ENCODE measurements around the gene GPC5.
A peak's percentile ranks its signal among the peaks of the same experiment; 100 is the strongest.
"Not testable (repeated sequence)": the region's sequence is repeated elsewhere in the genome, so short reads cannot be mapped to it uniquely, and the experiment has no call there.

GPC5 gene

DNA sequence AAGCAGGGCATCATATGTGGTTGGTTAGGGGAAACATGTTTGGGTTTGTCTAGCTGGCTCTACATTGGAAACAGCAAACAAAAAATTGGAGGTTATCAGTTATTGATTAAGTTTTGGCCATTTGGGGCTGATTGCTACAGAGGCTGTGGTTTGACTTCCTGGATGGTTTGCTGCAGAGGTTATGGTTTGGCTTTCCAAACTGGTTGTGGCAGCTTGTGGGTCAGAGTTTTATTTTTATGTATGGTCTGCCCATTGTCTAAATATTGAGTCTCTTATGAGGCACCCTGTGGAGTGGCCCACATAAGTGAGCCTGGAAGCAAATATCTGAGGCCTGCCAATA is 261.6 kb downstream of the GPC5 start:
- no peak for DNase-seq

DNA sequence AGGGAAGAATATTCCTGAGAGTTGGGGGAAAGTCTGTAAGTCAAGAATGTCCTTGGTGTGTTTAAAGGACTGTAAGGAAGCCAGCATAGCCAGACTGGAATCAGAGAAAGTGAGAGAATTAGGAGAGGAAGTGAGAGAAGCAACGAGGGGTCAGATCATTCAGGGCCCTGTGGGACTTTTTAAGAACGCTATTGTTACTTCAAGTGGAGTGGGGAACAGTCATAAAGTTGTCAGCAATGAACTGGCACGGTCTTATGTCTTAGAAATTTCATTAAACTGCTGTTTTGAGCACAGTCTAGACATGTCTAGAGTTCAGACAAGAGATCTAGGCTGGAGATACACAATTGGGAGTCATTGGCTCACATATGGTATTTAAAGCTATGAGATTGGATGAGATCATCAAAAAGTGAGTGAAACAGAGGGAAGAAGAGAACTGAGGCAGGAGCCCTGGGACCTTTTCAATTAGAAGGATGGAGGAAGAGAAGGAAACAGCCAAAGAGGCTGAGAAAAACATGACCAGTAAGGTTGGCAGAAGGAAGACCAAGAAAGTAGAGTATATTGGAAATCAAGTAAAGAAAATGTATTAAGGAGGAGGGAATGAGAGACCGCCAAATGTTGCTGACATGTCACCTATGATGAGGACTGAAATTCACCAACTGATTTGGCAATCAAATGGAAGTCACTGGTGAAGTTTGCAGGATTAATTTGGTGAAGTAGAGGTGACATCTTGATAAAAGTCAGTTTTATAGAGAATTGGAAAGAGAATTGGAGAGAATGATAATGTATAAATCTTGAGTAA is 263.5 kb downstream of the GPC5 start:
- DNase-seq: no peak

DNA sequence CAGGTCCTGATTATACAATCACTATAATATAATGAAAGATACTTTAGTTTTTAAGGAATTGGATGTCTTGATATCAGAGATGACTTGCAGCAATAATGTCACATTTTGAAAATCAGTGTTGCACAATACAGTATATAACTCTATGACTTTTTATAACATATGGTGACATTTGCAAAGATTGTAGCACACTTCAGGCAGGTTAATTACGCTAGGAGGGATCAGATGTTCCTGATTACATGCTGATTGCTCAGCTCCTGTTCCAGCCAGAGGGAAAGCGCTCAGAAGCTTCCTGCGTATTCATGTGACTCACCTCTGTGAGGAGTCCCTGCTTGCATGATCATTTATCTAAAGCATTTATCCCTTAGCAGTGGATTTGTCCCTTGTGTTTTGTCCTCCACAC is 265.6 kb downstream of the GPC5 start:
- DNase-seq: no peak

DNA sequence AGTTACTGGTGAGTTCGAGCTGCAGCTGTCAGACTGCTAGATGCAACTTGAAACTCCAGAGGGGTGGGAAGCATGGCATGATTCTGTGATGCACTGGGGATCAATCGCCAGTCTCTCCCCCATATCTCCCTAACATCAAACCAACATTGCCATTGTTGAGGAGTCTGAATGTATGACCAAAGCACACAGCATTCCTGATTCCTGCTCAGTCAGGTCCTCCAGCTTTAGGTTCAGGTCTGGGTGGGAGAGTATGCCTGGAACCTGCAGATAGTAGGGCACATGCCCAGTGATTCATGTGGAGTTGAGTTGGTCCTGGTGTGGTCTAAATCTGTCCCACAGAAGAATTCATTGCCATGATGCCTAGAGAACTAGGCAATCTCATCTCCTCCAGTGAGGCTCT is 269.1 kb downstream of the GPC5 start:
- DNase-seq: no peak

DNA sequence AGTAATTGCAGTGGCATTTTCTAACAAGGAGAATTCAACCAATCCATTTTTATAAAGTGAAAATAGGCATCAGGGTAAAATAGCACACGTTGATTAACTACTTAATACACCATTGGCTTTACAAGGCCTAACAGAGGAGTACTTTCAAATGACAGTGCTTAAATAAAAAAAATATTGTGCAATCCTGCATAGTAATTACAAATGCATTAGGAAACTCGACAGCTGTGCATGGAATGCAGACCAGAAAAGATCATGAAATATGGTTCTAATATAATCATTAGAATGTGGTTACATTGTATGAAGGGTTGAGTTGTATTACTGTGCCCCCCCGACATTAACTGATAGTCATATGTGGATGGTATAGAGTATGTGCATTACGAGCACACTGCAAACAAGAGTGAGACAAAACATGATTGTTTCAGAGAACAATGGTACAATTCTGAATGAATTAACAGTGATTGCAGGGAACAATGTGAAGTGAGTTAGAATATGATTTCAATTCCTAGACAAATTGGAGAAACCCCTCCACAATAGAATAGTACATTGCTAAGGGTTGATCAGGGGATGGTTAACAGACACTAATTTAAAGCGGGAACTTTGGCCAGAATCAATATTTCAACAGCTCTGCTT is 270.6 kb downstream of the GPC5 start:
- DNase-seq: no peak

DNA sequence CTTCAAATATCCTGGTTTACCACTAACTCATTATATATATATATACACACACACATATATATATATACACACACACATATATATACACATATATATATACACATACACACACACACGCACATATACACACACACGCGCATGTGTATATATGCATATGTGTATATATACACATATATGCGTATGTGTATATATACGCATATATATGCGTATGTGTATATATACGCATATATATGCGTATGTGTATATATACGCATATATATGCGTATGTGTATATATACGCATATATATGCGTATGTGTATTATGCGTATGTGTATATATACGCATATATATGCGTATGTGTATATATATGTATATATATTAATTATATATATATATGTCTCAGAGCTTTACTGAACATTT is 275.9 kb downstream of the GPC5 start:
- not testable (repeated sequence) for DNase-seq

DNA sequence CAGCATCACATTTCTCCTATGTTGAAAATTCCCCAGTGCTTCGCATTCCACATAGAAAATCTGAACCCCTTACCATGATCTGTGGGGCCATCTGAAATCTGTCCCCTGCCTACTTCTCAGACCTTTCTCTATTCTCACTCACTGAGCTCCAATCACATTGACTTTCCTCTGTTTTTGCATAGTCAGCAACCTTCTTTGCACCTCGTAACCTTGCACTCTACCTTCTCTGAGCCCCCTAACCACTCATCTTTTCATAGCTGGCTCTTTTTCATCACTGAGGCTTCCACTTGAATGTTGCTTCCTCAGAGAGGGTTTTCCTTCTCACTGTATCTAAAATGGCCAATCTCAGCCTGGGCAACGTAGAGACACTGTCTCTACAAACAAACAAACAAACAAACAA is 286.3 kb downstream of the GPC5 start:
- no peak for DNase-seq

DNA sequence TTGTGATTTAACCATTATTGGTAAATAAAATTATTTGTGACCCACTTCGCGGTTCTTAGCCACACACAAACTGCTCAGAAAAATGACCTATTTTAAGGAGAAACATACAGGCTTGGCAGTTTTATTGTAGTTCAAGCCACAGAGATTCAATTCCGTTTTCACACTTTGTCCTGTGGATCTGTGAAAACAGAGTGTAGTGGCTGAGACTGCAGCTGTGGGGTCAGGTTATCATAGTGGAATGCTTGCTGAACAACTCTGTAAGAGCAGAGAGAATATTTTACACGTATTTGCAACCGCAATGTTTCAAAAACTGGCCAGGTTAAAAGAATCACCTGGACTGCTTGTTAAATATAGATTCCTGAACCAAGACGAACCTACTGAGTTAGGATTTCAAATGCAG is 292.5 kb downstream of the GPC5 start:
- DNase-seq: no peak

DNA sequence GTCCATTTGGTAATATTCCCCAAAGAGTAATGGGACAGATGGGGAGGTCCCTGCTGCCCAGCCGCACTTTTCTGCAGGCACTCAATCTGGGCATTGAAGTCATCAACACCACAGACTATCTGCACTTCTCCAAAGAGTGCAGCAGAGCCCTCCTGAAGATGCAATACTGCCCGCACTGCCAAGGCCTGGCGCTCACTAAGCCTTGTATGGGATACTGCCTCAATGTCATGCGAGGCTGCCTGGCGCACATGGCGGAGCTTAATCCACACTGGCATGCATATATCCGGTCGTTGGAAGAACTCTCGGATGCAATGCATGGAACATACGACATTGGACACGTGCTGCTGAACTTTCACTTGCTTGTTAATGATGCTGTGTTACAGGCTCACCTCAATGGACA is 295.0 kb downstream of the GPC5 start:
- DNase-seq: no peak

DNA sequence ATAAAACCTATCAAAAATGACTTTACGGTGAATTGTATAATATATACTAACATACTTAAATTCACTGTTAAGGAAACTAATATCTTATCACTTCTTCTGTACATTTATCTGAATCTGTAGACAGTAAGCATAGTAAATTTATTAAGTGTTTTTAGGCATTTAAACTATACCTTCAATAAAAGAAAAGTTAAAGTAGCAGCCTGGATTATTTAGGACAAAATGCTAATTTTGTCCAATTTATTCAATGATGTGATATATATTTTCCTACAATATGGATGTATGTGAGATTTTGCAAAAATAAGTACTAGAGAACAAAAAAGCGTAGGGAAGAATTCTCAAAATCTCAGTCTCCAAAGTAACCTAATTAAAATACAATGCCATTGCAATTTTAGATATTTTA is 299.9 kb downstream of the GPC5 start:
- no peak for DNase-seq

DNA sequence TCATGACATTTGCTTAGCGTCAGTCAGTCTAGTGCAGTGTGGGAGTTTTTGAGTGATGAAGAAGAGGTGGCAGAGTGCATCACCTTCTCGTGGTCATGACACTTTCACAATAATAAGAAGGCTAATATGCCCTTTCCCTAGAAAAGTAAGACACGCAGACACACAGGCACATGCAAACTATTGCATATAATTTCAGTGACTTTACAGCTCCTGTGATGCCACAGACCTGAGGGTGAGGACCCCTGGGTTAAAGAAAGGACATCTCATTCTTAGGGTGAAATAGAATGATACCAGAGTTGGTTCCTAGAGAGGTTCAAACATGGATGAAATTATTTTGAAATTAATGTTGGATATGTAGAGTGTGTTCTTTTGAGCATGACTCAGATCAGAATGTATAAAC is 300.3 kb downstream of the GPC5 start:
- DNase-seq: no peak

DNA sequence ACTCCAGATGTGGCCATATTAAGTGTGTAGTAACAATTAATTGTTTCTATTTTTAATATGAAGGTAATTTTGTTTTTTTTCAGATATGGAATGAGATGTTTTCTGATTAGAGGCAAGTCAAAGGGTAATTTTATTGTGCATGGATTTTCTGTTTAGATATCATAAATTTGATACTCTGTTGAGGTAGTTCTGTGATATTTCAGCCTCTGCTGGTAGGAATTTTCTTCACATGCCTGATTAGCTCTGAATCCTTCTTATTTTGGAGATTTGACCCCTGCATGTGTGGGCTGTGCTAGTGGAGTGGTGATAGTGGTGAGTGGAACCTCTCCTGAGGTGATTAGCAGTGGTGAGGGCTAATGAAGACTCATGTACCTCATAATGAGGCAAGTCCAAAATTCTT is 301.4 kb downstream of the GPC5 start:
- DNase-seq: no peak

DNA sequence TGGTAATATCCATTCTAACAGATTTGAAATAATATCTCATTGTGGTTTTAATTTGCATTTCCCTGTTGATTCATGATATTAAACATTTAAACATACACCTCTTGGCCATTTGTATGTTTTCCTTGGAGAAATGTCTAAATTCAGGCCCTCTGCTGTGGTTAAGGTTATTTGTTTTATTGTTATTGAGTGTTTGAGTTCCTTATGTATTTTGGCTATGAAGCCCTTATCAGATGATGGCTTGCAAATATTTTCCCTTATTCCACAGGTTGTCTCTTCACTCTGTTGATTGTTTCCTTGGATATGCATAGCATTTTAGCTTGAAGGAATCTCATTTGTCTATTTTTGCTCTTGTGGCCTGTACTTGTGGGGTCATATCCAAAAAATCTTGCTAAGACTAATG is 303.6 kb downstream of the GPC5 start:
- no peak for DNase-seq

DNA sequence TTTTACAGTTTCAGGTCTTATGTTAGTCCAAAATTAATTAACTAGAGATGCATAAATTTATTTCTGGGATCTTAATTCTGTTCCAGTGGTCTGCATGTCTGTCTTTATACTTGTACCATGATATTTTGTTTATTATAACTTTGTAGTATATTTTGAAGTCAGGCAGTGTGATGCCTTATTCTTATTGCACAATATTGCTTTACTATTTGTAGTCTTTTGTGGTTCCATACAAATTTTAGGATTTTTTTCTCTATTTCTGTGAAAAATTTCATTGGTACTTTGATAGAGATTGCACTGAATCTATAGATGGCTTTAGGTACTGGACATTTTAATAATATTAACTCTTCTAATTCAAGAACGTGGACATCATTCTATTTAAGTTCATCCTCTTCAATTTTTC is 304.0 kb downstream of the GPC5 start:
- DNase-seq: no peak

DNA sequence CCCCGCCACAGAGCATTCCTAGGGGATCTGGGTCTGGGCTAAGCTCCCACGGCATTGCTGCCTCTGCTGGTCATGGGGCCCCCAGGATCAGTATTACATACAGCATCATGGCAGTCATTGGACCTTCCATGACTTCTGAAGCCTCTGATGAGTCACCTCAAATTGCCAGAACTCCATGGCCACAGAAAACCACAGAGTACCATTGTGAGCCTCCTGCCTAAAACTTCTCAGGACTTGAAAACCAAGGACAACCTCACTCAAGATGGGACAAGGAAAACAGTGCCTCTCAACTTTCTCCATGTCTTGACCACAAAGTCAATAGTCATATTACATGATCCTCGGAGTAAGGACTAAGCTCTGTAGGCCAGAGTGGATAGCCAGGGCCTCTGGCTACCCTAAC is 306.0 kb downstream of the GPC5 start:
- no peak for DNase-seq

DNA sequence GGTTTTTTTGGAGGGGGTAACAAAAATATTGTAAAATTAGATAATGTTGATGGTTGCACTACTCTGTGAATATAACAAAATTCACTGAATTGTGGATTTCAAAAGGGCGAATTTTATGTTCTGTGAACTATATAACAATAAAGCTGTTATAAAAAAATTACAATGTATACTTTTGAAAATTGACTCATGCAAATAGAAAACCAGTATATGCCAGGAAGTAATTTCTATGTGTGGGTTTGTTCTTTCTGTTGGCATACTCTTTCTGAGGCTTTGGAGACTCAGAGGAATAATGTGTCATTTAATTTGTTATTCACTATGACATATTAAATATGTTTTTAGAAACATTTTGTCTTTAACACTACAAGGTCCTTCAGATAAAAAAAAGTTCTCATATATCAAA is 310.1 kb downstream of the GPC5 start:
- no peak for DNase-seq

DNA sequence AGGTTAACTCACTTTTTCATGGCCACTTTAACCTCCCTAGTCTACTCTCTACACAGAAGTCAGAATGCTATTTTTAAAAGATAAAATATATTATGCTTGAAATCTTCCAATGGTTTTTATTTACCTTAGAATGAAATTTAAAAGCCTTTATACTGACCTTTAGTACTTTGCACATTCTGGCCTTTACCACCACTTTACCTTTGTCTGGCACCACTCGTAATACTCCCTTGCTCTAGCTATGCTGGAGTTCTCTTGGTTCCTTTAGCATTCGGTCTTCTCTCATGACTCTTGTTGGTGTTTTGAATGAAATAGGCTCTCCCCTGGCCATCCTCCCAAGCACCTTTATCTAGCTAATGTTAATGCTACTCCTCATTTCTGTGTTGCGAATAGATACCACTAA is 310.8 kb downstream of the GPC5 start:
- DNase-seq: no peak

DNA sequence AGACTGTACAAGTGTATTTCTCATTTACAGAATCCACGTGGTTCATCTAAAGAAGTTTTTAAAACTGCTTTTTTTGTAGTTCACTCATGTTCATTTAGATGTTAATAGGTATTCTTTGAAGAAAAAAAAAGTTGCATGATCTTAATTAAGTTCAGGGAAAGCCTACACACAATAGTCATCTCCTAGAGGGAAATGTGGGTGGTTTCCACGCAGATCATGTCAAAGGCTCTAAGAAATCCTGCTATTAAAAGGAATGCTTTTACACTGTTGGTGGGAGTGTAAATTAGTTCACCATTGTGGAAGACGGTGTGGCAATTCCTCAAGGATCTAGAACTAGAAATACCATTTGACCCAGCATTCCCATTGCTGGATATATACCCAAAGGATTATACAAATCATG is 312.3 kb downstream of the GPC5 start:
- no peak for DNase-seq

DNA sequence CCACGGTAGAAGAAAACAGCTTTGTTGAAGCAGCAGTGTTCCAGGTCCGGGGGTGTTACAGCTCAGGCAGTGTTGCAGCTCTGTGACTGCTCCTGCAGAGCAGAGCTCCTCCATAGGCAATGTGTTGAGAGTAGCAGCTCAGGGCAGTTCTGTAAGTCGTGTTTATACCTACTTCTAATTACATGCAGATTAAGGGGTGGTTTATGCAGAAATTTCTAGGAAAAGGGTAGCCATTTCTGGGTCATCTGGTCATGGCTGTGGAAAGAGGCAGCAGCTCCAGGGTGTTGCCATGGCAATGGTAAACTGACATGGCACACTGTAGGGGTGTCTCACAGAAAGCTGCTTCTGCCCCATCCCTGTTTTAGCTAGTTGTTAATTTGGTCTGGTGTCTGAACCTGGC is 316.4 kb downstream of the GPC5 start:
- DNase-seq: no peak

DNA sequence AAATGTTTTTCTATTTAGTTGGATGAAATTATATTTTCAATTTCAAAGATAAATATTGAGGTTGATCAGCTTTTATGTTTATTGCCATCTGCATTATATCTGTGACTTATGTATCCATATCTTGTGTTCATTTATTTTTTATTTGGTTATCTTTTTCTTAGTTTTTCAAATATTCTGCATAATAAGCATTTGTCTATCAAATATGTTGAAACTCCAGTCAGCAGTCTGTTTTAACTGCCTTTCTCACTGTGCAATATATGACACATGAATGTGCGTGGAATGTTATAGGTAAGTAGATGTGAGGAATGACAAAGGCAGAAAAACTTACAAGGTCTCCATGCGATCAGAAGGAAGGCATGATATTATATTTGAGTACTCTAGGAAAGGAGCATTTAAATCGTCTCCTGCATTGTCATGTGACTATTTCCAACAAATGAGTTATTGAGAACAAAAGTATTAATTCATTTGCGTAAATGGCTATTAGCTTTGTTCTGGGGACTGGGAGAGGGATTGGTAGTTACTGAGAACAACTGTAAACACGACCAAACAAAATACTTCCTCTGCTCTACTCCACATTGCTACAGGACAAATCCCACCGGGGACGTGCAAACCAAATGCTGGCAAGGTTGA is 318.1 kb downstream of the GPC5 start:
- no peak for DNase-seq

DNA sequence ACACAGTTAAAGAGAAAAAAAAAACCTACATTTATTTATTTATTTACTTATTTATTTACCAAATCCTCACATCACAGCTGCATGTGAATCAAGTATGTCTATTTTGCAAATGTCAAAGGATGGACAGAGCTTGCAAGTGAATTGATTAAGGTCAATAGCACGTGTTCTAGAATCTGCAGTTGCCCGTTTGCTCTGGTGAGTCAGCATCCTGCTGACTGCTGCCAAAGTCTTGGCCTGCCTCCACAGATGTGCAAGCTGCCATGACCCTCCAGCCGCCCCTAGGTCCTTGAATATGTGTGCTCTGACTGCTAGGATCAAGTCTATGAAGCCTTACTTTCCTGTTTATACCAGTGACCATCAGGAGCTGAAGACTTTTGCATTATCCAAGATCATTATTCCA is 320.6 kb downstream of the GPC5 start:
- DNase-seq: no peak

DNA sequence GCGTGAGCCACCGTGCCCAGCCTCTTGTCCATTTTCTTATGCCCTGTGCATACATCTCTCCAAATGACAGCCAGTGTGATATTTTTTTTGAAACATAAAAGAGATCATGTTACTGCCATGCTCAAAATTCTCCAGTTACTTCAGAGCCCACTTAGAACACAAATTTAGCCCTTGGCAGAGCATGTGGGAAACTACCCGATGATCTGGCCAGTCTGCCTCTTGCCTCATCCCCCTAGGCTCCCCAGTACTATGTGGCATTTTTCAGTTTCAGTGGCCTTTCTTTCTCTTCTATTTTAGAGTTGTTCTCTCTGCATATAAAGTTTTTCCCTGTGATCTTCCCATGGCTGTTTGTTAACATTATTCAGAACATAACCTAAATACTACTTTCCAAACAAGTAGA is 323.0 kb downstream of the GPC5 start:
- DNase-seq: no peak

DNA sequence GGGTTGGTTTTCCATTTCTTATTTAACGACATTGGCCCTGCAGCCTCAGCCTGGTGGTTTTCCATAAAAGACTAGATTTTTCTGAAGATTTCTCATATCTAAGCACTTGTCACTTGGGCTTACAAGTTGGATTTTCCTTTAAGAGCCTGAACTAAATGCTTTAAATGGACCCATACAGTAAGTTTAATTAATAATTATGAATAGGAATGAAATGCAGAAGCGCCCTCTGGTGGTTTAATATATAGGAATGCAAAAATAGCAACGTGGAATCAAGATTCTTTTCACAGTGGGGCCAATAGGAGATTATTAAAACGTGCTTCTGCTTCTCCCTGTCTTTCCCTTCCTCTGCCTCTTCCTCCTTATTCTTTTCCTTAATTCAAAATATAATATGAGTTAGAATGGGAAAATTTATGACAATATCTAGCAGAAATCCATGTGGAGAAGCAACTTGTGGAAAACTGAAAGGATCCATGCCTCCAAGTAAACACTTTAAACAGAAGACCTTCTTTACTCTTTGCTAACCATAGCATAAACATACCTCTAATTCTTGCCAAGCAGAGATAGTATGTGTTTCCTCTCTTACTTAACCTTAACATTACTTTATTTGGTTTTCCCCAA is 324.0 kb downstream of the GPC5 start:
- DNase-seq: peak in 3 of 6 experiments; percentile 2 to 13 (median 7)

DNA sequence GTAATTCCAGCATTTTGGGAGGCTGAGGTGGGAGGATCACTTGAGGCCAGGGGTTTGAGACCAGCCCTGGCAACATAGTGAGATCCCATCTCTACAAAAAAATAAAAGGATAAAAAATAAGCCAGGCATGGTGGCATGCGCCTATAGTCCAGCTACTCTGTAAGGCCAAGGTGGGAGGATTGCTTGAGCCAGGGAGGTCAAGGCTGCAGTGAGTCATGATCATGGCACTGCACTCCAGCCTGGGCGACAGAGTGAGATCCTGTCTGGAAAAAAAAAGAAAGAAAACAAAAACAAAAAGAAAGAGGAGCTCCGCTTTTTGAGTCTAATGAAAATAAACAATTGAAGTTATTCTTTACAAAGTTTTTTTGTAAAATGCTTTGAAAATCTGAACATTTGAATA is 326.2 kb downstream of the GPC5 start:
- no peak for DNase-seq
